WI38 (cell line): Measurements from ENCODE around the gene TMPRSS4.

ENCODE experiments used
- H3K4me3 ChIP-seq: 2 replicates; pipeline ENCODE4 v1.5.1; 2011; ENCODE audit warnings: low read depth, mild to moderate bottlenecking, control low read depth, low read length
- CTCF ChIP-seq: IDR thresholded peaks from 2 replicates; pipeline ENCODE4 v1.5.1; 2012; ENCODE audit warnings: low read depth, mild to moderate bottlenecking, control low read depth, low read length

The TMPRSS4 gene

GRCh38 chr11:118135051-118135795 lies 58.3 kb downstream of the TMPRSS4 start:
- TF ChIP-seq CTCF: no peak
- H3K4me3 ChIP-seq: no peak overlapping the region

GRCh38 chr11:118135796-118136165 lies 58.9 kb downstream of the TMPRSS4 start:
- H3K4me3 ChIP-seq: no peak overlapping the region
- no peak for TF ChIP-seq CTCF

GRCh38 chr11:118136341-118136740 lies 59.5 kb downstream of the TMPRSS4 start:
- no peak overlapping the region for H3K4me3 ChIP-seq
- no peak for TF ChIP-seq CTCF

GRCh38 chr11:118136801-118137200 lies 59.9 kb downstream of the TMPRSS4 start:
- H3K4me3 ChIP-seq: no peak overlapping the region
- TF ChIP-seq CTCF: no peak

- TF ChIP-seq CTCF: no peak
- H3K4me3 ChIP-seq: no peak overlapping the region
These were observed 62.1 kb downstream of the TMPRSS4 start for GRCh38 chr11:118138839-118139420.

GRCh38 chr11:118139578-118139977 lies 62.7 kb downstream of the TMPRSS4 start:
- no peak overlapping the region for H3K4me3 ChIP-seq
- TF ChIP-seq CTCF: no peak

GRCh38 chr11:118142081-118142480 lies 65.2 kb downstream of the TMPRSS4 start:
- TF ChIP-seq CTCF: no peak
- H3K4me3 ChIP-seq: no peak overlapping the region
